NCI-H128 (cell line): Measurements from ENCODE around the gene RHOBTB3.

Experiments
- DNase-seq: peaks from one replicate; lab custom pipeline; 2025; ENCODE audit not compliant: unreplicated experiment; lab: John Stamatoyannopoulos, UW

RHOBTB3 gene

DNA sequence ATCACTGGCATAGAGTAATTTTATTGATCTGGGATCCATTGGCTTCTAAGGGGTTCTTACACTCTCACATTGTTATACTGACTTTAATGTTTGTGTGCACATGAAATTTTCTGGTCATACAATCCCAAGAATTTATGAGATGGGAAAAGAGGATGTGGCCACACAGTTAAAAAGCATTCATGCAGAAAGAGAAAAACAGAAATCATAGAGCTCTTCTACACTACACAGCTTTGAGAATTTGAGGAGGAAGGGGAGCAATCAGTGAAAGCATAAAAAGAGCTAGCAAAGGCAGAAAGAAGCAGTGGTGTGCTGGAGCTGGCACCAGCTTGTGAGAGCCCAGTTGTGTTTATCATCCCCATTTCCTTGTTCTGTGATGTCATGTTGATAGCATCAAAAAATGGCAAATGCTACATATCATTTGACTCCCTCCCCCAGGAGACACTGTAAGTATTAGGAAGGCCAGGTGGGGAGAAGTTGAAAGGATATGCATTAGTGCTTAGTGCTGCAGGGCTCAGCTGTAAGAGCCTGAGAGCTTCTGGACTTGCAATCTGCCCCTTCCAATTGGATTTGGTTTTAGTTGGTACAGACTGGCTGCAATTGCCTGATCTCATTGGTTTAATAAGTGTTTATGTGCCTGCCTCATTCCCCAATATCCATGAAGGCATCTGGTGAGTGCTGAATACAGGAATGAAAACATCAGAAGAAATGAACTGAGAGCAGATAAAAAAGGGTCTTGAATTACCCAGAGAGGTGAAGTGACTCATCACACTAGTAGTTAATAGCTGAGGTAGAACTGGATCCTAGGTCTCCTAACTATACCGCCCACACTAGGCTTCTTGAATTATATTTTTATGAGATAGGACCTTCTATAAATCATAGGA is 30.9 kb downstream of the RHOBTB3 start:
- DNase-seq: no peak

GRCh38 chr5:95762652-95763041 is 31.5 kb downstream of the RHOBTB3 start:
- no peak for DNase-seq

DNA sequence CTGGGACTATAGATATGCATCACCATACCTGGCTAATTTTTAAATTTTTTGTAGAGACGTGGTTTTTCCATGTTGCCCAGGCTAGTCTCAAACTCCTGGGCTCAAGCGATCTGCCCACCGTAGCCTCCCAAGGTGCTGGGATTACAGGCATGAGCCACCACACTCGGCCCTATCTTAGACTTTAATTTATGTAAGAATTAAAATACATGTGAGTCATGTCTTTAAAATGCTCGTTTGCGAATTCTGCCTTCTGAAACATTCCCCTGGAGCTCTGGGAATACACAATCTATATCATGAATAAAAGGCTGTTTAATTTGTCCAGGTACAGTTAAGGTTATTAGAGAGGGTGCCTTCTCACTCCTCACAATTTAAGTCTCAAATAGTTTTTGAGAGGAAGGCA is 32.8 kb downstream of the RHOBTB3 start:
- DNase-seq: no peak

DNA sequence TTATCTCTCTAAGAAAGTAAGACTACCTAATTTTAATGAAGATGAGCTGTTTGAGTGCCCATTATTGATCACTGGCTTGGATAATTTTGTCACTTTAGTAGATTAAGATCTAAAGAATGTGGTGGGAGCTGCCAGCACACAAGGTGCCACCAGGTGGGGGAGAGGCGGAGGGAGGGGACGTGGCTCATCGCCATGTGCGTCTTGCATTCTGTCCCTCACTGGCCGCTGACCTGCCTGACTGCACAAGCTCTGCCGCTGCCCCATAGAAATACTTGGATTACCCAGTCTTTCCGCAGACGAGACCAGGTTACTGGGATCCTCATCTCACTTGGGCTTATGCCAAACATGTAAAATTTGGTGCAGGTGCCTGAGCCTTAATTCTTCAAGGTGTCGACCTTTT is 37.6 kb downstream of the RHOBTB3 start:
- no peak for DNase-seq

- DNase-seq: no peak
These were observed 39.9 kb downstream of the RHOBTB3 start for GRCh38 chr5:95770830-95771708.

- no peak for DNase-seq
These were observed 40.8 kb downstream of the RHOBTB3 start for GRCh38 chr5:95771892-95772291.

DNA sequence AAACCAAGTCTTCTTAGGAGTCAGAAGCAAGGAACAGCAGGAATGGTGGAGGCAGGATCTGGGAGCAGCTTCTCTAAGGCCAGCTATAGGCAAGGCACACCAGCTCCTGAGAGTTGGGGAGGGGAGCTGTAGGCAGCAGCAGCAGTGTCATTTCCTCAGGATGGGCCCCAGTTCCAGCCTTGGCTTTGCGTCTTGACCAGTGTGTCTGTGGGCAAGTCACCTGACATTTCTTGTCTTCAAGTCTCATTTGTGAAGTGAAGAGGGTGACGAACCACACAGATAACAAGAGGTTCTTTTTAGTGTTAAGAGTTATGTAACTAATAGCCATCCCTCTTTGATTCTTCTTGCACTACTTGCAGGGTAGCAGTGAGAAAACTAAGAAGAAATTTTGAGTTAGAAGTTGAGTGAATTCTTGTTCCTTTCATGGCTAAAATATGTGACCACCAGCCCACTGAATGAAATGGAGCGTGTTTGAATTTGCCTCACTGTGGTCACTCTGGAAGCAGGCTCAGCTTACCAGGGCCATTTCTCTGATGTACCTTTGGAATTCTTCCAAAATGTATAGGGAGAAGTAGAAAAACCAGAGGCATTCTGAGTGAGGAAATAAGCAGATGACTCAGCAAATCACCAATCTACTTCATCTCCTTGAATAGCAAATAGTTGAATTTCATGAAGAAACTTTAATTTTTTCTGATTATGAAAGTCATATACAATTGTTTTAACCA is 42.4 kb downstream of the RHOBTB3 start:
- no peak for DNase-seq

- DNase-seq: no peak
These were observed 46.3 kb downstream of the RHOBTB3 start for GRCh38 chr5:95777441-95777840.

- DNase-seq: no peak
These were observed 47.7 kb downstream of the RHOBTB3 start for GRCh38 chr5:95778713-95779436.

DNA sequence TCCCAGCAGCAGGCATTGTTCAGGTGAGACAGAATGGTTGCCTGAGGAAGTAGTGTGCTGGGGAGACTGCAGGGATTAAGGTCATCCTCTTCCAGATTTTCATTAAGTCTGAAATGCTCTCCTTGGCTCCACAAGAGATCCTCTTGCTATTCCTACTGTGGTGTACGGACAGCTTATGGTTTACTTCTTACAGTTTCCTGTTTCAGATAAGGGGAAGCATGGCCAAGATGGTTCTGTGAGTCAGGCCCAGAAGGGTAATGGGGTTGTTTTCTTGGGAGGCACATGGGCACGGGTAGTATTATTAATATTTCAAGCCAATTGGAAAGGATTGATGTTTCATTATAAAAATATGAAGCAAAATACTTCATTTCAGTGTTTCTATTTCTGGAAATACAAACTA is 48.5 kb downstream of the RHOBTB3 start:
- no peak for DNase-seq

DNA sequence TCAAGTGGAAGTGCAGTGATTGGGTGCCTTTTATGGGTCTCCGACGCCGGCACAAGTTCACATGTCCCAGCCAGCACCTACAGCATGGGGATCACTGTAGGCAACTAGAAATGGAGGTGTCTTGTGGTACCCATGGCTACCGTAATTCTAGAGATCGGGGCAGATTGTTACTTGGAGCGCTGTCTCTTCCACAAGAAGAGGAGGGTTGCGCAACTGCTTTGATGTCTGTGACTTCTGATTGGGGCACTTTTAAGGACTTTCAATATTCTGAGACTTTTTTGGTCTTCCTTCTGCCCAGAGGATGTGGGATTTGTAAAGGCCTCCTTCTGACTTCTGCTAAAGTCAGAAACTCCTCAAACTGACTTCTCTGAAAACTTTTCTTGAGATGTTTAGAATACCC is 49.5 kb downstream of the RHOBTB3 start:
- DNase-seq: no peak

GRCh38 chr5:95781101-95781583 is 50.0 kb downstream of the RHOBTB3 start:
- DNase-seq: no peak

GRCh38 chr5:95782181-95782580 is 51.0 kb downstream of the RHOBTB3 start:
- no peak for DNase-seq

DNA sequence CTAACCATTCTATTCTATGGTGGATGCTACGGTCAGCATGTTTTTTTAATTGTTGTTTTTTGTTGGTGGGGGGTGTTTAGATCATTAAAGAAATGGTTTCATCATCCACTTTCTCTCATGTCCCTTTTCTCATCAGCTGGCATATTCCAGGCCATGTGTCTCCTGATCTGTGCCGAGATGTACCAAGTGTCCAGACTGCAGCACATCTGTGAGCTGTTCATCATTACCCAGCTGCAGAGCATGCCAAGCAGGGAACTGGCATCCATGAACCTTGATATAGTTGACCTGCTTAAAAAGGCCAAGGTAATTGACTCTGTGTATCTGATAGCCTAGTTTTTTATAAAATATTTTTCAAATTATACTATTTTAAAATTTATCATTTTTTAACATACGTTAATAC is 52.5 kb downstream of the RHOBTB3 start:
- DNase-seq: no peak

DNA sequence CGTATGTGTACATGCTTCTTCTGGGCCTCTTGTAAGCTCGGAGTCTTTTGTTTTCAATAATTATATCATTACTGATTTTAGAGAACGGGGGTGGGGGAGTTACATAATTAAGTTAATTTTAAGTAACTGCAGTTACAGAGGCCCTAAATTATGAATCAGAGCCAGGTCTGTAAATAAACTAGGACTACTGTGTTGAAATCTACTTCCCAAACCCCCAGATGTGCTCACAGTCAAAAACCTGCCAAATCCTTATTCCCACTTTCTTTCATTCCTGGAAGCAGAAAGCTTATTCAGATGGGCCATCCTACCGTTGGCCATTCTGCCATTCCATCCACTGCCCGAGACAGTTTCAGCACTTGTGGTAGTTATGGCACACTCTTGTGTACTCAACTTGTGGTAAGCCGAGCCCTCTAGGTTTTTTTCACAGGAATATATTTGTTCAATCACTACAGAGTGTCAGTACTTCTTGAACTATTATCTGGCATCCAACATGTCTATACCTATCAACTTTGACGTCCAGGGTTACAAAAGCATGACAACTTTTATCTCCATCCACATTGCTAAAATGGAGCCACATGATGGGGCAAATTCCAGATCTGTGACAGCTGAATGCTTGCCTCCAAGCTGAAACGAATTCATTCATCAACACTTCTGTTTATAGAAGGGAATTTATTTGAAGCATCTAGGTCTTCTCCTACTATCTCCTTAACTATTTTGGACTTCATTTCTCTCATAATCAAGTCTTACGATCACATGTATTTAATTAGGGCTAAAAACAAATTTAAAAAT is 53.6 kb downstream of the RHOBTB3 start:
- no peak for DNase-seq

GRCh38 chr5:95786821-95787418 is 55.8 kb downstream of the RHOBTB3 start:
- DNase-seq: no peak

DNA sequence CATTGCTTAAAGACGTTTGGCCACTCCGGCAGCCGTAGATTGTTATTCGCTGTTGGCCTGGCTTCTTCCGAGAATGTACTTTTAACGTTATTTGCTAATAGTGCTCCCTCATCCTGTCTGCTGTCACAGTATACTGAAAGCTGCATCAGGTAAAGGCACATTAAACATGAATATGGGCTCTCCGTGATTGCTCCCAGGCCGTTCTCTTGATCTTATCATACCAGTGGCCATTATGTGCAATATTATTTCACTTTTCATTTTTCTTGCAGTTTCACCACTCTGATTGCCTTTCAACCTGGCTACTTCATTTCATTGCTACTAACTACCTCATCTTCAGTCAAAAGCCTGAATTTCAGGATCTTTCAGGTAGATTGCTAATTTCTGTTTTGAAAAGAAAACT is 57.4 kb downstream of the RHOBTB3 start:
- no peak for DNase-seq

DNA sequence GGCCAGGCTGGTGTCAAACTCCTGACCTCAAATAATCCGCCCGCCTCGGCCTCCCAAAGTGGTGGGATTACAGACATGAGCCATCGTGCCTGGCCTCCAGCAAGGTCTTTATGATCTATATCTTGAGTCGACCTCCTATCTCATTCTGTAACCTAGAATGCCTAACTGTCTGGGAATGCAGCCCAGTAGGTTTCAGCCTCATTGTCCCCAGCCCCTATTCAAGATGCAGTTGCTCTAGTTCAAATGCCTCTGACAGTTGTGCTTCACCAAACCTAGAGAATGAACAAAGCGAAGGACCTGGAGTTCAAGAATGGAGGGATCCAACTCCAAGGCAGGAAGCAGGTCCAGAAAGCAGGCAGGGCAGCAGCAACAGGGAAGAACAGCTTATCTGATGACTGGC is 60.6 kb downstream of the RHOBTB3 start:
- DNase-seq: no peak

DNA sequence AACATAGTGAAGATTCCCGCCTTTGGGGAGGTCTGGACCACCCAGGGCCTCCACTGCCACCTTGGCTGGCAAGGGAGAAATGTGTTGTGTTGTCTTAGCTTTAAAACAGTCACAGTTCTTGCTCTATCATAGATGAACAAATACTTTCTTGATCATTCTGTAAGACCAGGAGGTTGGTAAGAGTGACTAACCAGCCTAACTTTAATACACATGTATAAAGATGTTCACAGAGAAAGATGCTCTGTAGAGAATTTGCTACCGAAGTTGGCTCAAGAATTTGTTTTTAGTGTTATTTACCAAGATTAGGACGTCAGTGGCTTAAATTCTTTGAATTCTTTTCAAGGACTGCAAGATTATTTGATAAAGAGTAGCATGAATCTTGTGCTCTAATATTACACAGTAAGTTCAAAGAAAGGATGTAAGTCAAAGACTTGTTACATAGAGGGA is 63.0 kb downstream of the RHOBTB3 start:
- DNase-seq: no peak
